Measurements from ENCODE around the gene SPACA1. TPM values are rescaled to one million over a fixed set of nuclear protein-coding genes. Genes with fewer than 3 reads are reported as not detected.

SPACA1 gene
- polyA plus RNA-seq, 1 donor from 2014 or later: not detected

- no peaks in the 10 kb centered on the region for H3K36me3 ChIP-seq (ENCODE audit: insufficient read depth, low read length)
- H3K4me2 ChIP-seq (ENCODE audit: low read length): no peak overlapping the region
- H2AFZ ChIP-seq (ENCODE audit: low read depth, low read length): no peak overlapping the region
- H3K4me3 ChIP-seq (ENCODE audit: low read length): no peak overlapping the region
- H3K27me3 ChIP-seq (ENCODE audit: insufficient read depth, low read depth, low read length): no peaks in the 10 kb centered on the region
- no peaks in the 10 kb centered on the region for H4K20me1 ChIP-seq (ENCODE audit: insufficient read depth)
- H3K9me3 ChIP-seq (ENCODE audit: low read length): no peaks in the 10 kb centered on the region
- no peak overlapping the region for H3K27ac ChIP-seq (ENCODE audit: low read length)
- no peaks in the 10 kb centered on the region for H3F3A ChIP-seq (ENCODE audit: insufficient read depth, low read length, poor library complexity, severe bottlenecking)
- no peaks in the 10 kb centered on the region for H3K79me2 ChIP-seq (replicated peaks; ENCODE audit: insufficient read depth, low read length)
- no peak overlapping the region for H3K9ac ChIP-seq (ENCODE audit: low read length)
- no peaks in the 10 kb centered on the region for H3K9me2 ChIP-seq (ENCODE audit: insufficient read depth, low read length)
- TF ChIP-seq SMC3 (conservative IDR thresholded peaks at IDR 0.05; ENCODE audit: poor library complexity): no peak
- TF ChIP-seq TAF1 (IDR thresholded peaks at IDR 0.05; ENCODE audit: low read depth): no peak
- no peak for TF ChIP-seq MXI1 (conservative IDR thresholded peaks at IDR 0.05; ENCODE audit: poor library complexity, severe bottlenecking)
- no peak for TF ChIP-seq RAD21 (conservative IDR thresholded peaks at IDR 0.05)
- no peak for TF ChIP-seq REST (IDR thresholded peaks at IDR 0.05; ENCODE audit: borderline replicate concordance)
- TF ChIP-seq POLR2AphosphoS5 (IDR thresholded peaks at IDR 0.05): no peak
- no peak for TF ChIP-seq EZH2 (IDR thresholded peaks at IDR 0.05; ENCODE audit: borderline replicate concordance, insufficient read depth, low read length, poor library complexity, severe bottlenecking)
These were observed 67.7 kb downstream of the SPACA1 start for GRCh38 chr6:88115307-88115706.

DNA sequence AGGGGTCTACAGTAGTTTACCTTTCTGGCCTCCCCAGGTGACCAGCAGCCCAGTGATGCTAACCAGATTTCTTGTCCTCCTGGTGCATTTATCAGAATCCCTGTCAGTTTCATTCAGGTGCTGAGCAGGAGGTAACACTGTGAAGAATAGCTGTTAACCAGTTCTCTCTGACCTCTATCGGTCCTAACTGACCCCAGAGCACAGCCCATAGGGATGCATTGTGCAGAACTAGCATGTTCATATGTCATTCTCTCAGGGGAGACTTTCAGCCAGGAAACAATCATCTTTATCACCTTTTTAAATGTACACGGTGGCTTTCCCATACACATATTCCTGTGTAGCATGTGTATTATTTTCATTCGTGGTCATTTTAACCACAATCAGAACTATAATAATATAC is 68.6 kb downstream of the SPACA1 start:
- Histone ChIP-seq H3K79me2 (replicated peaks; ENCODE audit: insufficient read depth, low read length) (no peaks in the 10 kb centered on the region), H3K9me2 (ENCODE audit: insufficient read depth, low read length) (no peaks in the 10 kb centered on the region), H4K20me1 (ENCODE audit: insufficient read depth) (no peaks in the 10 kb centered on the region), H3K4me3 (ENCODE audit: low read length) (no peak overlapping the region), H3K9ac (ENCODE audit: low read length) (no peak overlapping the region), H3K36me3 (ENCODE audit: insufficient read depth, low read length) (no peaks in the 10 kb centered on the region), H3K4me2 (ENCODE audit: low read length) (no peak overlapping the region), H2AFZ (ENCODE audit: low read depth, low read length) (no peak overlapping the region), H3F3A (ENCODE audit: insufficient read depth, low read length, poor library complexity, severe bottlenecking) (no peaks in the 10 kb centered on the region), H3K27me3 (ENCODE audit: insufficient read depth, low read depth, low read length) (no peaks in the 10 kb centered on the region), H3K9me3 (ENCODE audit: low read length) (no peaks in the 10 kb centered on the region), H3K27ac (ENCODE audit: low read length) (no peak overlapping the region)
- TF ChIP-seq MXI1 (conservative IDR thresholded peaks at IDR 0.05; ENCODE audit: poor library complexity, severe bottlenecking) (no peak), REST (IDR thresholded peaks at IDR 0.05; ENCODE audit: borderline replicate concordance) (no peak), POLR2AphosphoS5 (IDR thresholded peaks at IDR 0.05) (no peak), SMC3 (conservative IDR thresholded peaks at IDR 0.05; ENCODE audit: poor library complexity) (no peak), TAF1 (IDR thresholded peaks at IDR 0.05; ENCODE audit: low read depth) (no peak), EZH2 (IDR thresholded peaks at IDR 0.05; ENCODE audit: borderline replicate concordance, insufficient read depth, low read length, poor library complexity, severe bottlenecking) (no peak), EP300 (conservative IDR thresholded peaks at IDR 0.05; ENCODE audit: poor library complexity, severe bottlenecking) (no peak), RAD21 (conservative IDR thresholded peaks at IDR 0.05) (no peak)

Other genes starting within 250 kb of the SPACA1 start
- gene CNR1, start 118.5 kb downstream of the SPACA1 start, polyA plus RNA-seq: 493 and 512 TPM in 2 replicates